Measurements from ENCODE around the gene BOLA3.
"Not testable (repeated sequence)": the region's sequence is repeated elsewhere in the genome, so short reads cannot be mapped to it uniquely, and the experiment has no call there.

DNA sequence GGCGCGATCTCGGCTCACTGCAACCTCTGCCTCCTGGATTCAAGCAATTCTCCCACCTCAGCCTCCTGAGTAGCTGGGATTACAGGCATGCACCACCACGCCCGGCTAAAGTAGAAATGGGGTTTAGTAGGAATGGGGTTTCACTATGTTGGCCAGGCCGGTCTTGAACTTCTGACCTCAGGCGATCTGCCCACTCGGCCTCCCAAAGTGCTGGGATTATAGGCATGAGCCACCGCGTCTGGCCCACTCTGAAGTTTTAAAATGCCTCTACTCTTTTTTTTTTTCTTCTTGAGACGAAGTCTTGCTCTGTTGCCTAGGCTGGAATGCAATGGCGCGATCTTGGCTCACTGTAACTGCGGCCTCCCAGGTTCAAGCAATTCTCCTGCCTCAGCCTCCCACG is 39.0 kb upstream of the BOLA3 start:
- TF ChIP-seq, protein P1, sequence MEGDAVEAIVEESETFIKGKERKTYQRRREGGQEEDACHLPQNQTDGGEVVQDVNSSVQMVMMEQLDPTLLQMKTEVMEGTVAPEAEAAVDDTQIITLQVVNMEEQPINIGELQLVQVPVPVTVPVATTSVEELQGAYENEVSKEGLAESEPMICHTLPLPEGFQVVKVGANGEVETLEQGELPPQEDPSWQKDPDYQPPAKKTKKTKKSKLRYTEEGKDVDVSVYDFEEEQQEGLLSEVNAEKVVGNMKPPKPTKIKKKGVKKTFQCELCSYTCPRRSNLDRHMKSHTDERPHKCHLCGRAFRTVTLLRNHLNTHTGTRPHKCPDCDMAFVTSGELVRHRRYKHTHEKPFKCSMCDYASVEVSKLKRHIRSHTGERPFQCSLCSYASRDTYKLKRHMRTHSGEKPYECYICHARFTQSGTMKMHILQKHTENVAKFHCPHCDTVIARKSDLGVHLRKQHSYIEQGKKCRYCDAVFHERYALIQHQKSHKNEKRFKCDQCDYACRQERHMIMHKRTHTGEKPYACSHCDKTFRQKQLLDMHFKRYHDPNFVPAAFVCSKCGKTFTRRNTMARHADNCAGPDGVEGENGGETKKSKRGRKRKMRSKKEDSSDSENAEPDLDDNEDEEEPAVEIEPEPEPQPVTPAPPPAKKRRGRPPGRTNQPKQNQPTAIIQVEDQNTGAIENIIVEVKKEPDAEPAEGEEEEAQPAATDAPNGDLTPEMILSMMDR (IDR thresholded peaks at IDR 0.05; ENCODE audit: insufficient read depth, low read depth, low read length): not testable (repeated sequence)
- not testable (repeated sequence) for TF ChIP-seq EZH2 (IDR thresholded peaks at IDR 0.05; ENCODE audit: insufficient read depth, low read length)
